ENCODE data around the gene CBX5. TPM values are rescaled to one million over a fixed set of nuclear protein-coding genes. Genes with fewer than 3 reads are reported as not detected.

The CBX5 gene
- total RNA-seq, 2 donors from 2014 or later: 65.6 to 73.6 TPM

DNA sequence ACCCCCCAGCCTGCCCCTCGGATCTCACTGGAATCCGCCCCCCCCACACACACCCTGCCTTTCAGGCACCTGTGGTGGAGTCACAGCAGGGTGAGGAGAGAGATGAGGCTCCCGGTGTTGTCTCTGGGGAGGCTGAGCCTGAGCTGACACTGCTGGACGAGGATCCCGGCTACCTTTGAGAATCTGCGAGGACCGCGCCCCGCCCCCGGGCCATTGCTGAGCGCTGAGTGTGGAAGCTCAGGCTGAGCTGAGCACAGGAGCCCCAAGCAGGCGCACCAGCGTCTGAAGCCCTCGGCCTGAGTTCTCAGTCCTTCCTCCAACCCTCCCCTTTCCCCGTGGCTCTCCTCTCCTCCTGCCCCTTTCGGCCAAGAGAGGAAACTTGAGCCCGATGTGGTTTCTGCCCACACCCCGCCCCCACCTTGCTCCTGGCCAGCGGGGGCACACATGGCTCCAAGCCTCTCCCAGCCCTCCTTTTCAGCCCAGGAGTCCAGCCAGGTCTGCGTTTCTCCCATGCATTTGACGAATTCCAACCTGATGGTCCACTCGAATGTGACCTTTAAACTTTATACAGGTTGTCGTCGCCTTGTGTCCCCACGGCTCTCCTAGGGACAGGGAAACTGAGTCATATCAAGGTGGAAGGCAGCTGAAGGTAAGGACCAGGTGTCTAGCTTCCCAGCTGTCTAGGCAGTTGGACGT is 21.0 kb upstream of the CBX5 start, which contains the start of gene NFE2:
Gene NFE2 (minus strand): TSS at position 284 of the 696 bp plus-strand sequence. CDS start 5,767 bp downstream, outside the sequence.
- peaks cover 12 to 20% of the 10 kb centered on the region in 2 donors for H3K27me3 Mint-ChIP-seq
- H3K4me1 Mint-ChIP-seq (ENCODE audit: low read depth in 2 of 2): peaks cover 47 to 48% of the 10 kb centered on the region in 2 donors
- H3K9me3 Mint-ChIP-seq: no peaks in the 10 kb centered on the region
- DNase-seq (ENCODE audit: low spot score) (no peak), ATAC-seq (peak in 1 of 2 donors; percentile 32)
- H3K36me3 Mint-ChIP-seq: no peaks in the 10 kb centered on the region
- peak within 1 kb of the TSS; percentile 60 for H3K4me3 Mint-ChIP-seq
- no peak within 1 kb of the TSS for H3K27ac Mint-ChIP-seq

DNA sequence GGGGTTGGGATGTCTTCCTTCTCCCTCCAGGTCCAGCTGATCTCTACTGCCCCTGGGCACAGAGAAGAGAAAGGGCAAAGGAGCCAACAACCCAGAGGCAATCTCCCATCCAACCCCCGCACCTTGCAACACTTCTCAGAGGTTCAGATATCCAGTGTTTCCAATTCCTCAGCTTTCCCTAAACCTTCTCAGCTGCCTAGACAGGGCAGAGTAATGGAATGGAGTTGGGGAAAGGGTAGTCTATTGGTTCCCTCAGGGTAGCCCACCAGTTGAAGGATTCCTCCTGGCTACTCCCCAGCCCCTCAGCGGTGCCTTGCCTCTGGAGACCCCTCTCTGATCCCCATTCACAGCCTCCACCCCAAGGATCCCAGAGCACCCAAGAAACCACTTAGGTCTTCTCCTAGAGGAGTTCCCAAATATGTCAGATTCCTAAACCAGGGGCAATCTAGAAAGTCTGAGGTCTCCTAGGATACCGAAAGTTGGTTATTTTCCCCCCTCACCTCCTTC is 20.4 kb upstream of the CBX5 start:
- peak overlapping the region; percentile 60 for H3K4me3 Mint-ChIP-seq
- H3K27ac Mint-ChIP-seq: no peak overlapping the region
- ATAC-seq (no peak), DNase-seq (ENCODE audit: low spot score) (no peak)
- no peaks in the 10 kb centered on the region for H3K9me3 Mint-ChIP-seq
- peaks cover 12 to 20% of the 10 kb centered on the region in 2 donors for H3K27me3 Mint-ChIP-seq
- no peaks in the 10 kb centered on the region for H3K36me3 Mint-ChIP-seq
- peaks cover 48 to 51% of the 10 kb centered on the region in 2 donors for H3K4me1 Mint-ChIP-seq (ENCODE audit: low read depth in 2 of 2)

DNA sequence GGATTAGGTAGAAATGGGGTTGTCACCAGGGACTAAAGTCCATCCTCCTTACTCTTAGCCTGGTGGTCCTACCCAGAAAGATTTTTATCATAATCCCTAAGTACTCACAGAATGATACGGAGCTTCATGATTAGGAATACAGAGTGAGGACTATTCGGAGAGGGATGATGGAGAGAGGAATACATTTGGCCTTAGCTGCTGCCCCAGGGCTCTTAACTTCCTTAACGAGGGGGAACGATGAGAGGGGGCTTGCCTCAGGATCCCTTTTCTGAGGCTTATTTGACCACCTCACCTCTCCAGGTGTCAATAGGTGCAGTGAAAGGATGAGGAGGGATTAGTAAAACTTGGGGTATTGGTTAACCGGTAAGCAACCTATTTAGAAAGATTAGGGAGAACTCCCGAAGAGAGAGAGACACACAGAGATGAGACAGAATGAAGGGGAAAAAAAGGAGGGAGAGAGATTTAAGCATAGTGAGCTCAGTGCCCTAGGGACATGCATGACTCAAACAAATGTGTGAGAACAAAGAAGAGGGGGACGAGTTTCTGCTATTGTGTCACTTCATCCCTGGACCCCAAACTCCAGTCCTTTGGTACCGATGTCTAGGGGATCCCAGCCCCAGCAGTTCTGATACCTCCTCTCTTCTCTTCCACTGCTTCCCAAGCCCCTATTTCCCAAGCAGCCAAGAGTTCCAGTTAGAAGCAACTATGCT is 19.7 kb upstream of the CBX5 start:
- peaks cover 12 to 20% of the 10 kb centered on the region in 2 donors for H3K27me3 Mint-ChIP-seq
- ATAC-seq (no peak), DNase-seq (ENCODE audit: low spot score) (no peak)
- no peaks in the 10 kb centered on the region for H3K36me3 Mint-ChIP-seq
- H3K27ac Mint-ChIP-seq: no peak overlapping the region
- H3K4me3 Mint-ChIP-seq: peak overlapping the region; percentile 60
- no peaks in the 10 kb centered on the region for H3K9me3 Mint-ChIP-seq
- H3K4me1 Mint-ChIP-seq (ENCODE audit: low read depth in 2 of 2): peaks cover 51 to 53% of the 10 kb centered on the region in 2 donors

DNA sequence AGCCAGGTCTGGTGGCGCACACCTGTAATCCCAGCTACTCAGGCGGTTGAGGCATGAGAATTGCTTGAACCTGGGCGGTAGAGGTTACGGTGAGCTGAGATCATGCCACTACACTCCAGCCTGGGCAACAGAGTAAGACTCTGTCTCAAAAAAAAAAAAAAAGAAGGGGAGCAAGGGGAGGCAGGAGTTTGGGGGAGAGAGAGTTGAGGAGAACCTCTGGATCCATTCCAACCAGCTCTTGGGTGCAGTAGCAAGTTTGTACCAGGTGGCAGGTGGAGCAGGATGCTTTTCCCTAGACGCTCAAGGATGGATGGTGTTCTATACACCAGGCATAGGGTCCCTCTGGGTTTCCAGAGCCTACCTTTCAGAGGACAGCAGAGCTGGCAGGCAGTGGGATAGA is 19.0 kb upstream of the CBX5 start:
- Mint-ChIP-seq H3K27me3 (peaks cover 12 to 20% of the 10 kb centered on the region in 2 donors), H3K4me1 (ENCODE audit: low read depth in 2 of 2) (peaks cover 45 to 47% of the 10 kb centered on the region in 2 donors), H3K36me3 (no peaks in the 10 kb centered on the region), H3K9me3 (no peaks in the 10 kb centered on the region), H3K4me3 (peak overlapping the region; percentile 60), H3K27ac (no peak overlapping the region)
- DNase-seq (ENCODE audit: low spot score) (no peak), ATAC-seq (no peak)

DNA sequence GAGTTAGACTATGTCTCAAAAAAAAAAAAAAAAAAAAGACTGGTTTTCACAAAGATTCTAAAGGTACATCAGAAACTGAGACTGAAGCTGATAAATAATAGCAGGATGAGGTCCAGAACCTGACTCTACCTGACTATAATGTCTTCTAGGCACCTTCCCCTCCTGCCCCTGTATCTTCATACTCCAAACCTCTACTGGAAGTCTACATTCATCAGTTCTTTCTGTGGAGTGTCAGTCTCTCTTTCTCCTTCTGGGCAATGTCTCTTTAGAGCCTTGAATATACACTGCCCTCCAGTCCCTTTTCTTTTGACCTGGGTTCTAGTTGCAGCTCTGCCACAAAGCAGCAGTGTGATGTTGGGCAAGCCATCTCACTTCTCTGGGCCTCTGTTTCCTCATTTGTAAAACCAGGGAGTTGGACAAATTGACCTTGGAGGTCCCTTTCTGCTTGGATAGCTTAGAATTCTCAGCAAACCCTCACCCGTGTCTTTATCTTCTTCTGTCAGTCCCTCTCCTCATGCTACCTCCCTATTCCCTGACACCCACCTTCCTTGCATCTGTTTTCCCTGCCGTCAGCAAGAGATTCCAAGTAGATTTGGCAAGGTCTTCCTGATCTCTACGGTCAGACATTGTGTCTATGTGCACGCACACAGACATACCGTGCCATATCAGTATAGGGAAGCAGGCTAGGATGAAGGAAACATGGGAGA is 16.6 kb upstream of the CBX5 start:
- Mint-ChIP-seq H3K4me3 (peak overlapping the region; percentile 23), H3K27me3 (peaks cover 12 to 13% of the 10 kb centered on the region in 2 donors), H3K9me3 (no peaks in the 10 kb centered on the region), H3K27ac (peak overlapping the region; percentile 10 to 46), H3K36me3 (no peaks in the 10 kb centered on the region), H3K4me1 (ENCODE audit: low read depth in 2 of 2) (peaks cover 28 to 38% of the 10 kb centered on the region in 2 donors)
- ATAC-seq: no peak
- peak; percentile 10 for DNase-seq (ENCODE audit: low spot score)

DNA sequence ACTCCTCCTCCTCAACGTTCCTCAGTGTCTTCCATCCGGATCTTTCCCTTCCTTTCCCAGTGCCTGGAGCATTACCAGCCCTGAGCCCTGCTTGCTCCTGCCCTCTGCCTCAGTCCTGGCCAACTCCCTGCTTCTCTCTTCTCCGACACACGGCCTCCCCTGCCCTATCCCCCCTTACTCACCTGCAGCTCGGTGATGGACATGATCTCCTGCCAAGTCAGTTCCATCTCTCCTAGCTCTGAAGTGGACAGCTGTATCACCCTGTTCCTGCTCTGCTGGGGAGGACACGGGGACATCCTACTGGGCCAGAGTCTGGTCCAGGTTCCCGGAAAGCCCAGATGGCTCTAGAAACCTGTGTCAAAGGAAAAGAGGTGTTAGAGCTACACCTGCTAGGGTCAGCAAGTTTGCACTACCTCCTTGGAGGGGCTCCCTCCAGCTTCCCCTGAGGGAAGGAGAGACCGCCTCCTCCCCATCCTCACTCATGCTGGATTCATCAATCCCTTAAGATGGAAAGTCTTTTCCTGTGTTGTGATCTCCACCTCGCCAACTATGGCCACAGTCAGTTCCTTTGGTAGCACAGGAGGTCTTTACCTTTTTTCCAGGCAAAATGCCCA is 15.1 kb upstream of the CBX5 start:
- no peaks in the 10 kb centered on the region for H3K36me3 Mint-ChIP-seq

DNA sequence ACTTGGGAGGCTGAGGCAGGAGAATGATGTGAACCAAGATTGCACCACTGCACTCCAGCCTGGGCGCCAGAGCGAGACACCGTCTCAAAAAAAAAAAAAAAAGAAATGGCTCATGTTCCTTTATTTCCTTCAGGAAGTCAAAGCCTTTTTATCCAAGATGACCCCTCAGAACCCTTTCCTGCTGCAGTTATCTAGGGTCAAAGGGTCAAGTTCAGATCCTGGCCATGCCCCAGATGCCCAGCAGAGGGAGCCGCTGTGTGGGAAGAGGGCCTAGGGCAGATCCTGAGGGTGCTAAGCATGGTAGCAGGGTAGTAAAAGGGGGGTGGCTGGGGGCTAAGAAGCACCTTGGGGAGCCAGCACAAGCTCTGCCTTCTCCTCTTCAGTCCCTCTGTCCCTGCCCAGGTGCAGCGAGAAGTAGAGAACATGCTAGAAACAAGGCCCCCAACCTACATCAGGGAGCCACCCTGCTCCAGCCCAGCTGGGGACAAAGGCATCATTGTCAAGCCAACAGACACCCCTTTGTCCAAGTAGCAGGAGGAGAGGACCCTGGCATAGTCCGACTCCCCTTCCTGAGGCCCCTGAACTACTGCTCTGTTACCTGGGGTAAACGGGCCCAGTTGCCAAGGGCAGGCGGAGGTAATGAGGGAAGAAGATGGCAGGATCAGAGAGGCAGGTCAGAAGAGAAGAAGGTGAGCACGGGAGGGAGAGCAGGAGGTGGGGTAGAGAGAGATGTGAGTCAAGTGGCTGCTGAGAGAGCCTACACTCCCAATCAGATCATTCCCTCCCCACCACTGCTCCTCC is 14.4 kb upstream of the CBX5 start:
- ATAC-seq (peak; percentile 71), DNase-seq (ENCODE audit: low spot score) (peak; percentile 64)

More for the DNA sequence above, 15.1 kb upstream of the CBX5 start:
- H3K9me3 Mint-ChIP-seq: no peaks in the 10 kb centered on the region
- H3K4me1 Mint-ChIP-seq (ENCODE audit: low read depth in 2 of 2): peaks cover 18 to 31% of the 10 kb centered on the region in 2 donors
- DNase-seq (ENCODE audit: low spot score) (peak; percentile 12), ATAC-seq (no peak)
- H3K27ac Mint-ChIP-seq: peak overlapping the region in 1 of 2 donors; percentile 26
- H3K4me3 Mint-ChIP-seq: peak overlapping the region; percentile 0
- peaks cover 6 to 8% of the 10 kb centered on the region in 2 donors for H3K27me3 Mint-ChIP-seq

DNA sequence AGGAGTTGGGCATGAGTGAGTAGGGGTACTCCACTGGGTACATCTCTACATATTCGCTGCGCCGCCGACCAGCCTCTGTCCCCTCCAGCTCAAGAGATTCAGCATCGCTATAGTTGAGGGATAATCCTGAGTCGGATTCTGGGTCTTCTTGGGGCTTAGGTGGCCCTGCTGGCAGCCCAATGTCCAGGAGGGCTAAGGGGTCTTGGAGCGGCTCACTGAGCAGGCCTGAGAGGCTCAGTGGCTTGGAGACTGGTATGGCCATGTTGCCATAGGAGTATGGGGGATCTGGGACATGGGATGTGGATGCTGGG is 13.0 kb upstream of the CBX5 start:
- peaks cover 13 to 21% of the 10 kb centered on the region in 2 donors for H3K4me1 Mint-ChIP-seq (ENCODE audit: low read depth in 2 of 2)
- peak overlapping the region in 1 of 2 donors; percentile 6 for H3K27ac Mint-ChIP-seq
- no peak overlapping the region for H3K4me3 Mint-ChIP-seq
- H3K36me3 Mint-ChIP-seq: no peaks in the 10 kb centered on the region
- no peak for DNase-seq (ENCODE audit: low spot score)
- ATAC-seq: peak in 1 of 2 donors; percentile 1
- H3K9me3 Mint-ChIP-seq: no peaks in the 10 kb centered on the region
- H3K27me3 Mint-ChIP-seq: no peaks in the 10 kb centered on the region

More for the DNA sequence above, 14.4 kb upstream of the CBX5 start:
- Mint-ChIP-seq H3K4me1 (ENCODE audit: low read depth in 2 of 2) (peaks cover 13 to 24% of the 10 kb centered on the region in 2 donors), H3K27me3 (peaks cover 0 to under 1% of the 10 kb centered on the region in 2 donors), H3K4me3 (peak overlapping the region; percentile 0), H3K36me3 (no peaks in the 10 kb centered on the region), H3K27ac (no peak overlapping the region), H3K9me3 (no peaks in the 10 kb centered on the region)

DNA sequence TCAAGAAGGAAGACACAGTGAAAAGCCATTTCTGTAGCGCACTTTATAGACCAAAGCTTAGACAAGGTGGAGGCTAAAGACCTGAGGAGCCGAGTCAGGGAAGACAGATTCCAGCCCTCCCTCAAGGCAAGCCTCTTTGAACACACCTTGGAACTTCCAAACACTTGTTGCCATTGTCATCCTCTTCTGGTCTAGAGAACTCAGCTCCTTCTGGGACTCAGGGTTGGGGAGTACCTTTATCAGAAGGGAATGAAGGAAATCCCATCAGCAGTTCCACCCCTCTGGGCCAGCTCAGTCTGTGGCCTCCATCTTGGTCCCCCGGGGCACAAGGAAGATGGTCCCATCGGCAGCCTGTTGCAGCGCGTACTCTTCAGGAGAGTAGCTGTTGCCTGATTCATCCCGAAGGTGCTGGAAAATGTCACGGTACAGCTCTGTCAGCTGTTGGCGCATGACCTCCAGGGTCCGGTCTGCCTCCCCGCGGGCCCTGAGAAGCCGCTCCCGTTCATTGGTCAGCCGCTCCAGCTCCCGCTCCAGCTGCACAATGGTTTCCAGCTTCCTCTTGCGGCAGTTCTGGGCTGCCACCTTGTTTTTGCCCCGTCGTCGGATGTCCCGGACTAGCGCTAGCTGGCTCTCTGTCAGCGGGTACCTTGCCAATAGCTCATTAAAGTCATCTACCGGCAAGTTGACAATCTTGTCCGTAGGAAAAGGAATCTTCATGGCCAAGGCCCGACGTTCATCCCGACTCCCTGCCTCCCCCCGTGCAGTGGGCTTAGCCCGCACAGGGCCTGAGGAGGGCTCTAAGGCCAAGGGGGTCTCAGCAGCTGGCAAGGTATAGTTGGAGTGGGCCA is 12.4 kb upstream of the CBX5 start:
- Mint-ChIP-seq H3K4me1 (ENCODE audit: low read depth in 2 of 2) (peaks cover 14 to 19% of the 10 kb centered on the region in 2 donors), H3K9me3 (no peaks in the 10 kb centered on the region), H3K36me3 (peaks cover 3% of the 10 kb centered on the region), H3K27me3 (no peaks in the 10 kb centered on the region), H3K27ac (no peak overlapping the region), H3K4me3 (no peak overlapping the region)
- no peak for DNase-seq (ENCODE audit: low spot score)
- peak in 1 of 2 donors; percentile 3 for ATAC-seq

DNA sequence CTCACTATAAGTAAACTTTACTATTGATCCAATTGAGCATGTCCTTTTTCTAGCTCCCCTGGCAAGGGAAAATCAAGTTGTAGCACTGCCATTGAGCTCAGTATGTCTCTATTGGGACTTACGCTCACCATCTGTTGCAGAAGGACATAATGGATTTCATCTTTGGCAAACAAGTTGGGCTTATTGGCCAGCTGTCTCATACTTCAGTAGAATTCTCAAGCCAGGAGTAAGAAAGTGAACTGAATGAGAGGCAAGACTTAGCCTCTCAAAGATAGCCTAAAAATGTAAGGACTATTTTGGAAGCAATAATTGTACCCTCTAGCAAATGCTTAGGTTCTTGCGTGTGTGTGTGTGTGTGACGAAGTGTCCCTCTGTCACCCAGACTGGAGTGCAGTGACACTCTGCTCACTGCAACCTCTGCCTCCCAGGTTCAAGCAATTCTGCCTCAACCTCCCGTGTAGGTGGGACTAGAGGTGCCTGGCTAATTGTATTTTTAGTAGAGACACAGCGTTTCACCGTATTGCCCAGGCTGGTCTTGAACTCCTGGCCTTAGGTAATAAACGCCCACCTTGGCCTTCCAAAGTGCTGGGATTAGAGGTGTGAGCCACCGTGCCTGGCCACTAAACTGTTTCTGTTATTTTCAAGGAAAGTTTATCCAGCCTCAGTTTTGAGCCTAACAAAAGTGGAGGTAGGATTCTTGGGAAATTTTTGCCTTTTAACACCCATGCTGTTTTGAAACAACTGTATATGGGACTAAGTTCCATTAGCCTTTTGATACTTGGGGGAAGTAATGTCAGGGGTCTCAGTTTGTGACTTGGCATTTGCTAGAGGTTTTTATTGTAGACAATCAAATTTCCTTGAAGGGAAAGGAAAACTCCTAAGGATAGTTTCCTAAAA is 7.6 kb upstream of the CBX5 start:
- no peak overlapping the region for H3K4me3 Mint-ChIP-seq
- ATAC-seq: no peak
- no peaks in the 10 kb centered on the region for H3K27me3 Mint-ChIP-seq
- DNase-seq (ENCODE audit: low spot score): no peak
- no peaks in the 10 kb centered on the region for H3K9me3 Mint-ChIP-seq
- peaks cover 11% of the 10 kb centered on the region for H3K36me3 Mint-ChIP-seq
- H3K4me1 Mint-ChIP-seq (ENCODE audit: low read depth in 2 of 2): peaks cover 17 to 21% of the 10 kb centered on the region in 2 donors
- peak overlapping the region in 1 of 2 donors; percentile 12 for H3K27ac Mint-ChIP-seq
